WI38 (cell line): ENCODE data around the gene CTSH.

ENCODE experiments used
- H3K4me3 ChIP-seq: 2 replicates; pipeline ENCODE4 v1.5.1; 2011; ENCODE audit warnings: low read depth, mild to moderate bottlenecking, control low read depth, low read length
- CTCF ChIP-seq: IDR thresholded peaks from 2 replicates; pipeline ENCODE4 v1.5.1; 2012; ENCODE audit warnings: low read depth, mild to moderate bottlenecking, control low read depth, low read length

CTSH gene

GRCh38 chr15:78983146-78983918 is 38.5 kb upstream of the CTSH start:
- no peak overlapping the region for H3K4me3 ChIP-seq
- no peak for TF ChIP-seq CTCF

GRCh38 chr15:78982736-78983135 is 37.9 kb upstream of the CTSH start:
- H3K4me3 ChIP-seq: no peak overlapping the region
- no peak for TF ChIP-seq CTCF

- H3K4me3 ChIP-seq: no peak overlapping the region
- TF ChIP-seq CTCF: no peak
Measured at GRCh38 chr15:78981532-78982313, 36.9 kb upstream of the CTSH start.

- peak; percentile 53 for TF ChIP-seq CTCF
- no peak overlapping the region for H3K4me3 ChIP-seq
Measured at GRCh38 chr15:78979456-78980320, 34.8 kb upstream of the CTSH start.

GRCh38 chr15:78978601-78979179 is 33.8 kb upstream of the CTSH start:
- H3K4me3 ChIP-seq: no peak overlapping the region
- no peak for TF ChIP-seq CTCF

GRCh38 chr15:78977591-78978347 is 32.9 kb upstream of the CTSH start:
- TF ChIP-seq CTCF: no peak
- no peak overlapping the region for H3K4me3 ChIP-seq
